K562 (cell line): Measurements from ENCODE around the gene MTHFR. TPM values are rescaled to one million over a fixed set of nuclear protein-coding genes. Genes with fewer than 3 reads are reported as not detected.

Experiments
- ESRRB ChIP-seq: fragments of 250-450 bp; sonication (Bioruptor Pico); IDR thresholded peaks from 2 replicates; pipeline ENCODE4 v1.5.0; 2020; ENCODE audit warnings: mild to moderate bottlenecking, moderate library complexity, borderline replicate concordance
- ETV5 ChIP-seq: sonication (generic); formaldehyde crosslinking; IDR thresholded peaks from 2 replicates; pipeline ENCODE4 v1.4.0; 2020; ENCODE audit warnings: low read depth, mild to moderate bottlenecking, missing genetic modification reagents
- FOXK1 ChIP-seq: sonication (generic); formaldehyde crosslinking; IDR thresholded peaks from 2 replicates; pipeline ENCODE4 v1.8.0; 2022; ENCODE audit warnings: missing genetic modification reagents, mild to moderate bottlenecking, borderline replicate concordance
- HINFP ChIP-seq: fragments of 450-650 bp; conservative IDR thresholded peaks from 2 replicates; pipeline ENCODE4 v1.6.1; 2016; ENCODE audit warnings: missing genetic modification characterization, low read depth, mild to moderate bottlenecking, control low read depth, missing compliant biosample characterization
- HMGXB4 ChIP-seq: sonication (generic); formaldehyde crosslinking; IDR thresholded peaks from 2 replicates; pipeline ENCODE4 v1.8.1; 2023; ENCODE audit warnings: mild to moderate bottlenecking, missing genetic modification reagents
- HNRNPK ChIP-seq: fragments of 200-400 bp; formaldehyde crosslinking; IDR thresholded peaks from one replicate; pipeline ENCODE4 v1.6.1; 2018; ENCODE audit warnings: mild to moderate bottlenecking, low read depth, low read length; ENCODE audit not compliant: poor library complexity, severe bottlenecking
- KHSRP ChIP-seq: fragments of 450-650 bp; IDR thresholded peaks from 2 replicates; pipeline ENCODE4 v1.6.1; 2017
- PML ChIP-seq: IDR thresholded peaks from 2 replicates; pipeline ENCODE4 v1.6.1; 2012; ENCODE audit warnings: low read length, inconsistent platforms
- POLR3G ChIP-seq: IDR thresholded peaks from 2 replicates; pipeline ENCODE4 v1.6.1; 2011; ENCODE audit not compliant: insufficient read length, insufficient replicate concordance; ENCODE audit errors: extremely low read depth
- SMARCA5 ChIP-seq: fragments of 450-650 bp; IDR thresholded peaks from 2 replicates; pipeline ENCODE4 v1.6.1; 2016
- TAF9B ChIP-seq: fragments of 450-650 bp; IDR thresholded peaks from 2 replicates; pipeline ENCODE4 v1.6.1; 2018; ENCODE audit warnings: mild to moderate bottlenecking; ENCODE audit not compliant: partially characterized antibody
- TFAP4 ChIP-seq: sonication (generic); formaldehyde crosslinking; IDR thresholded peaks from 2 replicates; pipeline ENCODE4 v1.8.0; 2022; ENCODE audit warnings: missing genetic modification reagents, mild to moderate bottlenecking, moderate library complexity, borderline replicate concordance
- UBTF ChIP-seq, 2 experiments: IDR thresholded peaks; 2 replicates each; pipeline ENCODE4 v1.6.1; 2012; ENCODE audit warnings: improper control_type of control experiment in 2 of 2, low read depth in 2 of 2, low read length in 2 of 2, borderline replicate concordance in 1 of 2
- ZBTB1 ChIP-seq: sonication (generic); formaldehyde crosslinking; IDR thresholded peaks from 2 replicates; pipeline ENCODE4 v1.8.1; 2023; ENCODE audit warnings: missing genetic modification reagents, low read depth, mild to moderate bottlenecking, borderline replicate concordance
- ZC3H8 ChIP-seq: fragments of 450-650 bp; IDR thresholded peaks from 2 replicates; pipeline ENCODE4 v1.6.1; 2017
- ZNF143 ChIP-seq: sonication (generic); formaldehyde crosslinking; IDR thresholded peaks from 2 replicates; pipeline ENCODE4 v1.9.0; 2022; ENCODE audit warnings: mild to moderate bottlenecking, missing genetic modification reagents
- polyA plus RNA-seq, 8 experiments: library from polyadenylated mRNA; depleted of rRNA in 4 of 8; stranded (reverse) in 5 of 8; unstranded in 3 of 8; fragments of >200 nt; fragmentation: Nextera tagmentation in 2 of 8; fragmentation: Illumina TruSeq in 1 of 8; extraction: Ambion mirVana in 2 of 8; extraction: Trizol in 1 of 8; gene quantifications; 2 replicates each; pipeline versions ENCODE4 v1.2.1 to v1.2.3, GENCODE V29; 2011 to 2014; ENCODE audit warnings: inconsistent platforms in 1 of 8, missing spikeins in 1 of 8
- total RNA-seq, 7 experiments: library from RNA; depleted of rRNA in 6 of 7; stranded (reverse); fragments of >200 nt in 6 of 7; fragmentation: Illumina TruSeq in 2 of 7; extraction: Trizol in 2 of 7; gene quantifications; 2 replicates each; pipeline versions ENCODE4 v1.2.1 to v1.2.3, GENCODE V29; 2011 to 2021; ENCODE audit warnings: low replicate concordance in 1 of 7
- TF ChIP-seq, protein P1 (sequence below): fragments of 250-450 bp; sonication (Bioruptor Pico); IDR thresholded peaks from 2 replicates; pipeline ENCODE4 v1.5.0; 2021; ENCODE audit warnings: mild to moderate bottlenecking, borderline replicate concordance

Gene MTHFR
- total and polyA plus RNA-seq, 9 of the 15 experiments (the other 6 are each of a cell fraction or from before 2014, with no cell fraction given): 5.0 to 104 (median 62.6) TPM

DNA sequence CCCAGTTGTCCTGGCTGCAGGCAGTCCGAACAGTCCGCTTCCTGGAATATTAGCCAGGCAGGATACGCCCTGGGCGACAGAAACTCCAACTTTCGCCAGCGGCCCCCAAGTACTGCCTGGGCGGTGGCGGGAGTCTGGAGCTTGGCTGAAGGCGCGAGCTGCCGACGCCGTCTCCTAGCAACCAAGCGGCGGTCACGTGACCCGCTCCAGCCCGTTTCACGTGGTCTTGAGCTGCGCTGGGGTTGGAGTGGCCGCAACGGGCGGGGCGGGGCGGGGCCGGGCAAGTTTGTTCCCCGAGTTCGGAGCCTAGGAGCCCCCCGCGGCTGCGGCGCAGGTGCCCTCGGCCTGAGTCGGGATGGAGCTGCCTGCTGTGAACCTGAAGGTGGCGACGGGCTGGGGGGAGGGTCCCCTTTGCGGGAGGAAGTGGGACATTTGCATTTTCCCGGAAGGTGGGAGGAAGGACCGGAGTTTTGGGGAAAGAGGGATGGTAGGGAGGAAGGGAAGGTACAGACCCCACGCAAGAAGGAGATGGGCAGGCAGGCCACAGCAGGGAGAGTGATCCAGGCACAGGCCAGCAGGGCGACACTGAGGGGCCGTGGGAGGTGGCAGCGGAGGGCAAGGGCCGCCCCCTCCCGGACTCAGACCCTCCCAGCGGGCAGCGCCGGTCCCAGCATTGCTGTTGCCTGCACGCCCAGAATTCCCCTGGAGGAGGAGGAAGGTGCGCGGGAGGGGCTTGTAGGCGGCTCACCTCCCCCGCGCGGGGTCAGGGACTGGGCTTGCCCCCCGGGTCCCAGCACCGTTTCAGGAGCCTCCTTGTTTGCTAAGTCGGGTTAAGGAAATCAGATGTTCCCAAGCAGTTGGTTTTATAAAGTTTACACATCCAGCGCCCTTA lies 69.7 kb downstream of the MTHFR start, which contains the start of gene AGTRAP (continued):
- TF ChIP-seq TFAP4 (peak; percentile 81), SMARCA5 (0 out of 2 replicates have a peak, but pooled peaks have one; percentile 60), HMGXB4 (peak; percentile 73; the same call in 1 of the 2 replicates), FOXK1 (no peak; the same call in 1 of the 2 replicates), ETV5 (CRISPR knock-in tag) (no peak), KHSRP (no peak), TAF9B (no peak), PML (no peak), ESRRB (CRISPR knock-in tag) (no peak), ZBTB1 (CRISPR knock-in tag) (no peak), POLR3G (no peak), HNRNPK (no peak), UBTF (IDR thresholded peaks at IDR 0.05; ENCODE audit: borderline replicate concordance in 1 of 2, low read depth in 2 of 2, low read length in 2 of 2) (no peak; a peak in 1 of 4 replicates), ZC3H8 (no peak), ZNF143 (peak; percentile 56; the same call in 1 of the 2 replicates), HINFP (tag) (no peak)
- TF ChIP-seq, protein P1, sequence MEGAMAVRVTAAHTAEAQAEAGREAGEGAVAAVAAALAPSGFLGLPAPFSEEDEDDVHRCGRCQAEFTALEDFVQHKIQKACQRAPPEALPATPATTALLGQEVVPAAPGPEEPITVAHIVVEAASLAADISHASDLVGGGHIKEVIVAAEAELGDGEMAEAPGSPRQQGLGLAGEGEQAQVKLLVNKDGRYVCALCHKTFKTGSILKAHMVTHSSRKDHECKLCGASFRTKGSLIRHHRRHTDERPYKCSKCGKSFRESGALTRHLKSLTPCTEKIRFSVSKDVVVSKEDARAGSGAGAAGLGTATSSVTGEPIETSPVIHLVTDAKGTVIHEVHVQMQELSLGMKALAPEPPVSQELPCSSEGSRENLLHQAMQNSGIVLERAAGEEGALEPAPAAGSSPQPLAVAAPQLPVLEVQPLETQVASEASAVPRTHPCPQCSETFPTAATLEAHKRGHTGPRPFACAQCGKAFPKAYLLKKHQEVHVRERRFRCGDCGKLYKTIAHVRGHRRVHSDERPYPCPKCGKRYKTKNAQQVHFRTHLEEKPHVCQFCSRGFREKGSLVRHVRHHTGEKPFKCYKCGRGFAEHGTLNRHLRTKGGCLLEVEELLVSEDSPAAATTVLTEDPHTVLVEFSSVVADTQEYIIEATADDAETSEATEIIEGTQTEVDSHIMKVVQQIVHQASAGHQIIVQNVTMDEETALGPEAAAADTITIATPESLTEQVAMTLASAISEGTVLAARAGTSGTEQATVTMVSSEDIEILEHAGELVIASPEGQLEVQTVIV: peak; percentile 47; the same call in 1 of the 2 replicates
